GM12891 (cell line): ENCODE results near the gene OMA1.

Experiments used
- POLR2A ChIP-seq: IDR thresholded peaks from 2 replicates; pipeline ENCODE4 v1.6.1; 2011; ENCODE audit warnings: low read depth, low read length, control low read depth
- POLR2AphosphoS5 ChIP-seq: IDR thresholded peaks from 2 replicates; pipeline ENCODE4 v1.6.1; 2011; ENCODE audit warnings: low read depth, low read length, control low read depth
- POU2F2 ChIP-seq: IDR thresholded peaks from 2 replicates; pipeline ENCODE4 v1.6.1; 2011; ENCODE audit warnings: low read depth, mild to moderate bottlenecking, control low read depth, low read length, moderate library complexity
- TAF1 ChIP-seq: IDR thresholded peaks from 2 replicates; pipeline ENCODE4 v1.6.1; 2011; ENCODE audit warnings: low read depth, low read length, control low read depth

- TF ChIP-seq POLR2AphosphoS5 = no peak
- no peak for TF ChIP-seq POLR2A
- no peak for TF ChIP-seq POU2F2
- no peak for TF ChIP-seq TAF1
Measured at GRCh38 chr1:58469016-58469415, 77.5 kb downstream of the OMA1 start.
